Endothelial cell of umbilical vein (primary cell): ENCODE measurements around the gene ACO2. TPM values are rescaled to one million over a fixed set of nuclear protein-coding genes. Genes with fewer than 3 reads are reported as not detected.
"Not testable (repeated sequence)": the region's sequence is repeated elsewhere in the genome, so short reads cannot be mapped to it uniquely, and the experiment has no call there.

ENCODE experiments used
- BruUV-seq: library from RNA; stranded (reverse); fragments of 400-500 nt; replicated peaks from 2 replicates; lab custom pipeline; 2021; lab: Mats Ljungman, UMichigan
- CTCF ChIA-PET: fragments of 300-600, 350-600 bp; sonication (Branson Sonifier 250); formaldehyde crosslinking; loops from one replicate; lab custom pipeline; 2021; ENCODE audit warnings: antibody characterized with exemption, inconsistent platforms; lab: Charles Lee
- POLR2A ChIA-PET: fragments of 300-600, 350-600 bp; sonication (Branson Sonifier 250); formaldehyde crosslinking; loops from one replicate; lab custom pipeline; 2021; ENCODE audit warnings: antibody characterized with exemption, inconsistent platforms; lab: Charles Lee
- DNase-seq: peaks from one replicate; pipeline ENCODE4 v3.0.0-alpha.2; 2011; ENCODE audit warnings: low read depth, low spot score
- FAIRE-seq: peaks from 2 replicates; lab custom pipeline; 2011; peaks lifted over from hg19 to GRCh38; lab: Jason Lieb, UNC
- H2AFZ ChIP-seq: 2 replicates; pipeline ENCODE4 v1.6.0; 2012; ENCODE audit warnings: low read depth, low read length, control low read depth, inconsistent platforms
- H3K27ac ChIP-seq: 2 replicates; pipeline ENCODE4 v1.5.1; 2011; ENCODE audit warnings: low read depth, mild to moderate bottlenecking, control low read depth, low read length, moderate library complexity; ENCODE audit not compliant: insufficient read depth
- H3K27me3 ChIP-seq, 2 experiments: 2 replicates each; pipeline versions ENCODE4 v1.6.0 to v1.6.1; 2011; ENCODE audit warnings: low read length in 2 of 2, mixed read lengths in 1 of 2; ENCODE audit not compliant: control insufficient read depth in 2 of 2, insufficient read depth in 2 of 2
- H3K36me3 ChIP-seq, 2 experiments: 2 replicates in 1 of 2; 3 replicates in 1 of 2; pipeline ENCODE4 v1.5.1; 2011; ENCODE audit warnings: low read length in 2 of 2, mild to moderate bottlenecking in 1 of 2, moderate library complexity in 1 of 2; ENCODE audit not compliant: control insufficient read depth in 2 of 2, insufficient read depth in 2 of 2; ENCODE audit errors: extremely low read depth in 1 of 2
- H3K4me1 ChIP-seq: 3 replicates; pipeline ENCODE4 v1.5.1; 2011; ENCODE audit warnings: mild to moderate bottlenecking, low read length; ENCODE audit not compliant: control insufficient read depth, insufficient read depth; ENCODE audit errors: extremely low read depth
- H3K4me2 ChIP-seq: 2 replicates; pipeline ENCODE4 v1.6.1; 2011; ENCODE audit warnings: low read length, control low read depth, mixed read lengths; ENCODE audit not compliant: insufficient read depth
- H3K4me3 ChIP-seq, 3 experiments: fragments of 200-600 bp in 1 of 3; sonication (generic), shearing (Covaris generic) in 1 of 3; replicated peaks in 1 of 3; 2 replicates each; pipeline ENCODE4 v1.5.1; 2011 to 2016; ENCODE audit warnings: control low read depth in 3 of 3, low read length in 3 of 3, mild to moderate bottlenecking in 2 of 3, inconsistent platforms in 1 of 3, low read depth in 1 of 3, moderate library complexity in 1 of 3; ENCODE audit not compliant: insufficient read depth in 1 of 3
- H3K79me2 ChIP-seq: 2 replicates; pipeline ENCODE4 v1.6.0; 2012; ENCODE audit warnings: low read length, inconsistent platforms; ENCODE audit not compliant: control insufficient read depth, insufficient read depth
- H3K9ac ChIP-seq: replicated peaks from 2 replicates; pipeline ENCODE3; 2011; ENCODE audit warnings: low read length, control low read depth; ENCODE audit not compliant: insufficient read depth; ENCODE audit errors: extremely low read depth
- H3K9me1 ChIP-seq: replicated peaks from 3 replicates; pipeline ENCODE4 v1.6.0; 2011; ENCODE audit warnings: mild to moderate bottlenecking, low read length; ENCODE audit not compliant: control insufficient read depth, insufficient read depth; ENCODE audit errors: extremely low read depth
- H3K9me3 ChIP-seq: replicated peaks from 2 replicates; pipeline ENCODE4 v1.5.1; 2012; ENCODE audit warnings: low read length, inconsistent platforms; ENCODE audit not compliant: control insufficient read depth, insufficient read depth
- H4K20me1 ChIP-seq: replicated peaks from 2 replicates; pipeline ENCODE3; 2011; ENCODE audit warnings: mild to moderate bottlenecking, low read length; ENCODE audit not compliant: control insufficient read depth, insufficient read depth; ENCODE audit errors: extremely low read depth
- CTCF ChIP-seq, 2 donors: IDR thresholded peaks; 1 replicate in 1 of 2; 2 replicates in 1 of 2; pipeline ENCODE4 v1.5.1; 2011; ENCODE audit warnings: low read length in 2 of 2, mild to moderate bottlenecking in 2 of 2, moderate library complexity in 2 of 2, control low read depth in 1 of 2, inconsistent platforms in 1 of 2, low read depth in 1 of 2; ENCODE audit not compliant: insufficient read depth in 1 of 2; ENCODE audit errors: extremely low read depth in 1 of 2
- GATA2 ChIP-seq: IDR thresholded peaks from 2 replicates; pipeline ENCODE4 v1.7.0; 2011; ENCODE audit warnings: low read depth, mild to moderate bottlenecking, moderate library complexity, mixed read lengths, low read length; ENCODE audit not compliant: insufficient read length, insufficient read depth
- POLR2A ChIP-seq: IDR thresholded peaks from 2 replicates; pipeline ENCODE4 v1.6.1; 2012; ENCODE audit warnings: low read depth, mild to moderate bottlenecking, control low read depth, low read length
- dilution Hi-C: fragments of 300-500 bp; cut with MboI; formaldehyde crosslinking; loops from one replicate; pipeline ENCODE4 v1.15.0; 2019; ENCODE audit warnings: low sequenced_read_pairs; ENCODE audit not compliant: extremely low pct_ligation_motif_present
- intact Hi-C: fragments of 100-400 bp; cut with micrococcal nuclease; formaldehyde crosslinking; loops from one replicate; pipeline ENCODE4 v1.10.0; 2022
- polyA plus RNA-seq, 4 experiments: library from polyadenylated mRNA; depleted of rRNA in 3 of 4; stranded (reverse) in 3 of 4; unstranded in 1 of 4; fragments of >200 nt; gene quantifications; 2 replicates each; pipeline versions ENCODE4 v1.2.1 to v1.2.3, GENCODE V29; 2011 to 2012; ENCODE audit warnings: missing spikeins in 1 of 4
- total RNA-seq: library from RNA; stranded (reverse); gene quantifications from 2 replicates; pipeline ENCODE4 v1.2.3, GENCODE V29; 2021

Gene ACO2
- total and polyA plus RNA-seq, 2 donors (not counting 3 experiments of a cell fraction or from before 2014, with no cell fraction given): 63.8 to 79.7 TPM

GRCh38 chr22:41572305-41572704 is 103.4 kb downstream of the ACO2 start:
- H3K9me3 ChIP-seq, H3K9ac ChIP-seq, DNase-seq, H3K36me3 ChIP-seq, H2AFZ ChIP-seq, FAIRE-seq, H3K79me2 ChIP-seq, H3K4me1 ChIP-seq, dilution Hi-C loops, H3K9me1 ChIP-seq, POLR2A ChIA-PET, H3K4me3 ChIP-seq, H3K27me3 ChIP-seq, H3K27ac ChIP-seq, BruUV-seq, H4K20me1 ChIP-seq, intact Hi-C loops, H3K4me2 ChIP-seq: not testable (repeated sequence)
- CTCF ChIA-PET: interaction anchor here (0.6 kb wide), 1 partner anchor 29 kb away, joined by 3 read pairs; the partner anchor contains the start of gene POLR3H

- BruUV-seq: no TSS peak
- CTCF ChIA-PET: no interaction called here
- POLR2A ChIA-PET: no interaction called here
These were observed 104.8 kb downstream of the ACO2 start for GRCh38 chr22:41573677-41574076.

More at GRCh38 chr22:41573677-41574076, 104.8 kb downstream of the ACO2 start:
- H3K27ac ChIP-seq: no peak overlapping the region
- intact Hi-C loops: no loop called here
- no peak overlapping the region for H2AFZ ChIP-seq
- DNase-seq: no peak
- TF ChIP-seq GATA2: no peak
- TF ChIP-seq POLR2A: no peak
- TF ChIP-seq CTCF (IDR thresholded peaks at IDR 0.05; ENCODE audit: extremely low read depth in 1 of 2, insufficient read depth in 1 of 2, low read depth in 1 of 2, low read length in 2 of 2): no peak
- H3K4me2 ChIP-seq: no peak overlapping the region
- H3K4me1 ChIP-seq: no peaks in the 10 kb centered on the region
- dilution Hi-C loops: no loop called here
- no peaks in the 10 kb centered on the region for H3K9me3 ChIP-seq
- no peaks in the 10 kb centered on the region for H3K79me2 ChIP-seq
- no peak for FAIRE-seq
- H3K27me3 ChIP-seq: no peaks in the 10 kb centered on the region
- peaks cover 0 to 3% of the 10 kb centered on the region in 2 experiments for H3K36me3 ChIP-seq
- H3K9me1 ChIP-seq: no peaks in the 10 kb centered on the region
- no peak overlapping the region for H3K4me3 ChIP-seq
- H4K20me1 ChIP-seq: no peaks in the 10 kb centered on the region
- H3K9ac ChIP-seq: no peak overlapping the region
